HEK293T (cell line): ENCODE results near the gene MED16.

ENCODE experiments used
- BHLHE40 ChIP-seq: fragments of 450-650 bp; IDR thresholded peaks from 2 replicates; pipeline ENCODE4 v1.6.1; 2016; ENCODE audit warnings: mild to moderate bottlenecking, moderate library complexity, borderline replicate concordance
- CTBP1 ChIP-seq: fragments of 450-650 bp; IDR thresholded peaks from 2 replicates; pipeline ENCODE4 v1.6.1; 2016; ENCODE audit warnings: borderline replicate concordance
- FOXM1 ChIP-seq: fragments of 450-650 bp; IDR thresholded peaks from 2 replicates; pipeline ENCODE4 v1.6.1; 2017; ENCODE audit warnings: mild to moderate bottlenecking, borderline replicate concordance
- NFRKB ChIP-seq: fragments of 450-650 bp; IDR thresholded peaks from 2 replicates; pipeline ENCODE4 v1.6.1; 2016; ENCODE audit warnings: mild to moderate bottlenecking, moderate library complexity
- SP1 ChIP-seq: fragments of 450-650 bp; IDR thresholded peaks from 2 replicates; pipeline ENCODE4 v1.6.1; 2017
- SUZ12 ChIP-seq: fragments of 450-650 bp; IDR thresholded peaks from 2 replicates; pipeline ENCODE4 v1.6.1; 2016; ENCODE audit warnings: mild to moderate bottlenecking
- ZNF384 ChIP-seq: fragments of 450-650 bp; IDR thresholded peaks from 2 replicates; pipeline ENCODE4 v1.6.1; 2016

- no peak for TF ChIP-seq SUZ12
- TF ChIP-seq ZNF384: no peak
- TF ChIP-seq CTBP1: no peak
- no peak for TF ChIP-seq NFRKB
- no peak for TF ChIP-seq FOXM1
- TF ChIP-seq BHLHE40: no peak
- no peak for TF ChIP-seq SP1
Observed at GRCh38 chr19:868458-869244, 24.3 kb downstream of the MED16 start.
